Caco-2 (cell line): ENCODE results near the gene SCN4A. TPM values are rescaled to one million over a fixed set of nuclear protein-coding genes. Genes with fewer than 3 reads are reported as not detected.

ENCODE experiments used
- BruUV-seq: library from RNA; stranded (reverse); fragments of 400-500 nt; replicated peaks from 2 replicates; lab custom pipeline; 2021; lab: Mats Ljungman, UMichigan
- CTCF ChIA-PET: fragments of 300-600 bp; sonication (Branson Sonifier 250); formaldehyde crosslinking; loops from one replicate; lab custom pipeline; 2022; ENCODE audit warnings: antibody characterized with exemption; lab: Charles Lee
- POLR2A ChIA-PET: fragments of 300-600 bp; sonication (Branson Sonifier 250); formaldehyde crosslinking; loops from one replicate; lab custom pipeline; 2022; ENCODE audit warnings: antibody characterized with exemption; lab: Charles Lee
- DNase-seq, 2 experiments: peaks; one replicate each; pipeline versions ENCODE4 v3.0.0 to v3.0.0-alpha.2; 2020 to 2022
- H3K27me3 ChIP-seq: replicated peaks from 2 replicates; pipeline ENCODE4 v1.6.0; 2011; ENCODE audit warnings: low read length; ENCODE audit not compliant: control insufficient read depth, insufficient read depth
- H3K36me3 ChIP-seq: 2 replicates; pipeline ENCODE4 v1.5.1; 2011; ENCODE audit warnings: low read length; ENCODE audit not compliant: control insufficient read depth, insufficient read depth
- H3K4me1 ChIP-seq: fragments of 250-450 bp; sonication (Bioruptor Pico); 2 replicates; pipeline ENCODE4 v1.5.1; 2020; ENCODE audit warnings: mild to moderate bottlenecking
- H3K4me3 ChIP-seq: 2 replicates; pipeline ENCODE4 v1.5.1; 2011; ENCODE audit warnings: low read depth, mild to moderate bottlenecking, control low read depth, low read length
- H3K9me3 ChIP-seq: fragments of 250-450 bp; sonication (Bioruptor Pico); 2 replicates; pipeline ENCODE4 v1.5.1; 2020; ENCODE audit warnings: mild to moderate bottlenecking, moderate library complexity
- H3K27ac Mint-ChIP-seq: one replicate; pipeline ENCODE4 v1.8.0; 2022; ENCODE audit warnings: mixed read lengths; ENCODE audit not compliant: unreplicated experiment
- H3K27me3 Mint-ChIP-seq: one replicate; pipeline ENCODE4 v1.8.0; 2022; ENCODE audit warnings: mixed read lengths; ENCODE audit not compliant: insufficient read depth, unreplicated experiment
- H3K36me3 Mint-ChIP-seq: one replicate; pipeline ENCODE4 v1.8.0; 2022; ENCODE audit warnings: mild to moderate bottlenecking, mixed read lengths; ENCODE audit not compliant: insufficient read depth, unreplicated experiment
- H3K4me1 Mint-ChIP-seq: one replicate; pipeline ENCODE4 v1.8.0; 2022; ENCODE audit warnings: low read depth, mixed read lengths; ENCODE audit not compliant: unreplicated experiment
- H3K4me3 Mint-ChIP-seq: one replicate; pipeline ENCODE4 v1.8.0; 2022; ENCODE audit warnings: mild to moderate bottlenecking, moderate library complexity, mixed read lengths; ENCODE audit not compliant: unreplicated experiment
- H3K9me3 Mint-ChIP-seq: one replicate; pipeline ENCODE4 v1.8.0; 2022; ENCODE audit warnings: mixed read lengths; ENCODE audit not compliant: unreplicated experiment
- CTCF ChIP-seq, 2 experiments: fragments of 200-600 bp in 1 of 2; IDR thresholded peaks; 1 replicate in 1 of 2; 2 replicates in 1 of 2; pipeline versions ENCODE4 v1.5.1 to v1.8.0; 2011 to 2022; ENCODE audit warnings: antibody characterized with exemption in 1 of 2, control low read depth in 1 of 2, inconsistent platforms in 1 of 2, low read depth in 1 of 2, low read length in 1 of 2, mild to moderate bottlenecking in 1 of 2, moderate library complexity in 1 of 2; ENCODE audit not compliant: insufficient read depth in 1 of 2, severe bottlenecking in 1 of 2, unreplicated experiment in 1 of 2
- intact Hi-C: fragments of 100-400 bp; cut with micrococcal nuclease; formaldehyde crosslinking; loops from one replicate; pipeline ENCODE4 v1.10.0; 2022; ENCODE audit not compliant: unreplicated experiment
- total RNA-seq: library from RNA; stranded (reverse); gene quantifications from 2 replicates; pipeline ENCODE4 v1.2.3, GENCODE V29; 2022

Gene SCN4A
- total RNA-seq, 1 experiment from 2014 or later = not detected

GRCh38 chr17:63929860-63930766 is 42.6 kb downstream of the SCN4A start:
- no peaks in the 10 kb centered on the region for H3K36me3 Mint-ChIP-seq
- no peaks in the 10 kb centered on the region for H3K9me3 Mint-ChIP-seq
- no TSS peak for BruUV-seq
- H3K4me3 ChIP-seq = no peak overlapping the region
- H3K4me3 Mint-ChIP-seq = no peak overlapping the region
- no peaks in the 10 kb centered on the region for H3K27me3 ChIP-seq
- H3K36me3 ChIP-seq = no peaks in the 10 kb centered on the region
- POLR2A ChIA-PET = no interaction called here
- no peaks in the 10 kb centered on the region for H3K9me3 ChIP-seq
- no peak for DNase-seq
- H3K27ac Mint-ChIP-seq = no peak overlapping the region
- H3K4me1 ChIP-seq = no peaks in the 10 kb centered on the region
- intact Hi-C loops = no loop called here
- no peak for TF ChIP-seq CTCF (IDR thresholded peaks at IDR 0.05; ENCODE audit: insufficient read depth in 1 of 2, low read depth in 1 of 2, low read length in 1 of 2, severe bottlenecking in 1 of 2, unreplicated experiment in 1 of 2)
- no peaks in the 10 kb centered on the region for H3K4me1 Mint-ChIP-seq
- CTCF ChIA-PET = interaction anchor here (0.7 to 3.1 kb wide), 2 partner anchors 17 to 99 kb away, joined by 3 to 10 read pairs; no protein-coding TSS in a partner anchor
- no peaks in the 10 kb centered on the region for H3K27me3 Mint-ChIP-seq

GRCh38 chr17:63928966-63929695 is 43.6 kb downstream of the SCN4A start:
- DNase-seq = no peak
- no TSS peak for BruUV-seq

More at GRCh38 chr17:63928966-63929695, 43.6 kb downstream of the SCN4A start:
- TF ChIP-seq CTCF (IDR thresholded peaks at IDR 0.05; ENCODE audit: insufficient read depth in 1 of 2, low read depth in 1 of 2, low read length in 1 of 2, severe bottlenecking in 1 of 2, unreplicated experiment in 1 of 2) = no peak
- no peaks in the 10 kb centered on the region for H3K9me3 ChIP-seq
- no peaks in the 10 kb centered on the region for H3K4me1 ChIP-seq
- H3K27me3 ChIP-seq = no peaks in the 10 kb centered on the region
- H3K9me3 Mint-ChIP-seq = no peaks in the 10 kb centered on the region
- no peaks in the 10 kb centered on the region for H3K4me1 Mint-ChIP-seq
- H3K27ac Mint-ChIP-seq = no peak overlapping the region
- no peaks in the 10 kb centered on the region for H3K36me3 ChIP-seq
- intact Hi-C loops = no loop called here
- H3K4me3 ChIP-seq = no peak overlapping the region
- CTCF ChIA-PET = interaction anchor here (3.1 kb wide), 1 partner anchor 18 kb away, joined by 10 read pairs; no protein-coding TSS in a partner anchor
- POLR2A ChIA-PET = no interaction called here
- H3K36me3 Mint-ChIP-seq = no peaks in the 10 kb centered on the region
- no peak overlapping the region for H3K4me3 Mint-ChIP-seq
- no peaks in the 10 kb centered on the region for H3K27me3 Mint-ChIP-seq
